ENCODE data around the gene UGGT1.

Gene UGGT1

DNA sequence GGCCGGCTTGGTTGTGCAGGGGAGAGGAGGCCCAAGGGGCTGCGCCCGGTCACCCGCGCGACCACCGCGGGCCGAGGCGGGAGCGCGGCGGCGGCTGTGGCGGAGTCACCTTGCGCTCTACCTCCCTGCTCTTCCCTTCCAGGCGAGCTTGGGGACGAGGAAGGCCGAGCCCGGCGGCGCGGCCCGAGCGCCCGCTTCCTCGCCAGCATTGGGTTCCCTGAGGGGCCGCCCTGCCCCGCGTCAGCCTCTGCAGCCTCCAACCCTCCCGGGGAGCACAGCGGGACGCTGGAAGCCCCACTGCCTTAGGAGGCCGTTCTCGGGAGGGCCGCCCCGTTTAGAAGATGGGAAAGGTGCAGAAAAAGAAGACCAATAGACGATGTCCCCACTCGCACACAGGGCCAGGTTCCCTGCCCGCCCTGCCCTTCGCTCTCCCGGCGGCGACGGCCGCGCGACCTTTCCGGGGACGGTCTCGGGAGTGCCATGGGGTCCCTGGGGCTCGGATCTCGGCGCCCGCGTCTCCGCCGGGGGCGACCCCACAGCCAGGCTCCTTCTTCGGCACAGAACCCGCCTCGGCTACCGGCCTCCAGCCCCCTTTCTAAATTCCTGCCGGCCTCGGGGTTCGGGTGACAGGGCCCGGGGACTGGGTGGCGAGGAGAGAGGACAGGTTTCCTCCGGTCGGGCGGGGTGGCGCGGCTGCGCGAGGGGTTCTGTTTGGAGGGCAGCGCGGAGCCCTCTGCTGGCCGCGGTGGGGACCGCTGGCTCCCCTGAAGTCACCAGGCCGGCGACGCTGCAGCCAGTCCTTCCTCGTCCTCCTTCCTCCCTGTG, 142.2 kb downstream of the UGGT1 start:
- peak in 1 of 2 experiments; percentile 45 for DNase-seq

DNA sequence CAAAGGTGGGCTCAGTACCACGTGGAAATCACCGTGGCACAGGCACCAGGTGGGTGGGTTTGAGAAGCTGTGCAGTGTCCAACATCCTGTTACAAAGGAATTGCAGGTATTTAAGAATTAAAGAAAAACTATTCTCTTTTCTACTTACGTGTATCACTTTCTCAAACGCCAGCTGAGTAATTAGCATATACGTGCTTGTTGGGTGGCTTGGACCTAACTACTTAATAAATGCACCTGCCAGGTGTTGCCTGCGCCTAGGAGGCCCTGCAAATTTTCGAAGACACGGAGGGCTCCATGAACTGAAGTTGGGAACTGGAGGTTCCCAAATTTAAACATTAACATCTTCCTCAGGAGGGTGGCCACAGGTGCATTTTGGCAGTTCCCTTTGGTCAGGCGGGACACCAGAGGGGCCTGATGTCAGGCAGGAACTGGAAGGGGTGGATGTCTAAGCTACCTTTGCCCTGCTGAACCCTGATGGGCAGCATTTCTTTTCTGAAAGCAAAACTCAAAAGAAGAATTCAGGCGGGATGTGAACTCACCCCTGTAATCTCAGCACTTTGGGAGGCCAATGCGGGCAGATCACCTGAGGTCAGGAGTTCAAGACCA, 142.9 kb downstream of the UGGT1 start:
- DNase-seq: no peak

DNA sequence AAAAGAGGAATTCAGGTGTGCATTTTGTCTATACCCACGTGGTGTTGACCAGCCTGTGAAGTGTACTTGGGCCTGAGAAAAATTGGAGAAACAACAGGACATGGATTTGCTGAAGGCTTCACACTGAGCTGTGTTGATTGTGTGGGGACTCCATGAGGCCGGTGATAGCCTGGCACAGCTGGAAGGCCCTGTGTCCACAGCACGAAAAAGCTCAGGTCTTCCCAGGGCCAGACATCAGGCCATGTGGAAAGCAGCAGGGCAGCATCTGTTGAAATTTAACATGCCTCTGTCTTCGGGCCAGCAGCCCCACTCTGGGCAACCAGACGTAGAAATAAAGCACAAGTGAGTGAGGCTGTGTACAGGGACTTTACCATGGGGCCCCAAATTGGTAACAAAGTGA, 143.6 kb downstream of the UGGT1 start:
- DNase-seq: no peak

DNA sequence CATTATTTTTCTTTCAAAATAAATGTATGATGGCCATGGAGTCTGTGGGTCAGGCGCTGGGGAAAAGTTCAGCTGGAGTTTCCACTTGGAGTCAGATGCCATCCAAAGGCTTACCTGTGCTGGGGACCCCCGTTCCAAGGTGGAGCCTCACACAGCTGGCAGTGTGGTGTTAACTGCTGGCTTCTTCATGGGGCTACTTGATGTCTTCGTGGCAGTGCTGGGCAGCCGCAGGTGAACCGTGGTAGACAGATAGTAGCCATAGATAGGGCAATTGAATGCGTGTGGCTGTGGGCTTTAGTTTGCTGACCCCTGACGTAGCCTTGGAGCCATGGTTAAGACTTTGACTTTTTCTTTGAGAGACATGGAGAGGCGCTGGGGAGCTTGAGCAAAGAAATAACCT, 144.6 kb downstream of the UGGT1 start:
- DNase-seq: no peak

DNA sequence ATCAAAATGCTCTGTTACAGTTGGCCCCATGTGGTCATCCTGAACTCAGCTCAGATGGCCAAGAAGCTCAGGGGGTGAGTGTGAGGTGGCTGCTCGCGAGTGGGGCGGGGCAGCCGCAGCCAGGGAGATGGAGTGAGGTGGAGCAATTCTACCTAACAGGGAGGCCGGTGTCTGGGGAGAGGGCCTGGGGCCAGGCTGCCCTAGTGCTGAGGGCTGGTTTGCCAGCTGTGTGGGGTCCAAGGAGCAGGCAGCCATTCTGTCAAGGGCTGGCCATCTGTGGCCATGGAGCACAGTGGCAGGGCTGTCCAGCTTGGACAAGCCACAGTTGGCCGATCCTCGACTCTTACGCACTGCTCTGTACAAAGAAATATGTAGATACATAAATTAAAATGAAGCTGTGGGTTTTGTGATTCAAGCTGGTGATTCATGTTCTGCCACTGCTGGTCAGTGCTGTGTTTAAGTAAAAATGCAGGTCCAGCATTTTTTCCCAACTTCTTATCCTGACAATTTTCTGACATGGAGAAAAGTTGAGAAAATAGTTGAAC, 145.6 kb downstream of the UGGT1 start:
- DNase-seq: no peak

DNA sequence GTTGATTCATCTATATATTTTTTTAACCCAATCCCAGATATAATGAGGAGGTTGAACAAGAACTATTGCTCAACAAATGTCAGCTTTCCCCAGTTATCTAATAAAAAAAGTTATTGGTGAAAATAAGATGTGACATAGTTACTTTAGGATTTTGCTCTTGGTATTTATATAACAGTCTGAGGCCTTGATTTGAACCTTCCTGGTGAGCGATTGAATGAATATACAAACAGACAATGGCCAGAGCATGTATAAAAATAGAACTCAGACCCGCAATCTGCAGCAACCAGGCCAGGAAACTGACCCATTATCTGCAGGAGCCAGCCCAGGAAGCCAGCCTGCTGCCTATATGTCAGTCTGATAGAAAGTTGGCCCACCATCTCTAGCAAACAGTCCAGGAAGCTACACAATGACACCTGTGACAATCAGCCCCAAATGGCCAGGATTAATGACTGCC, 146.1 kb downstream of the UGGT1 start:
- no peak for DNase-seq

DNA sequence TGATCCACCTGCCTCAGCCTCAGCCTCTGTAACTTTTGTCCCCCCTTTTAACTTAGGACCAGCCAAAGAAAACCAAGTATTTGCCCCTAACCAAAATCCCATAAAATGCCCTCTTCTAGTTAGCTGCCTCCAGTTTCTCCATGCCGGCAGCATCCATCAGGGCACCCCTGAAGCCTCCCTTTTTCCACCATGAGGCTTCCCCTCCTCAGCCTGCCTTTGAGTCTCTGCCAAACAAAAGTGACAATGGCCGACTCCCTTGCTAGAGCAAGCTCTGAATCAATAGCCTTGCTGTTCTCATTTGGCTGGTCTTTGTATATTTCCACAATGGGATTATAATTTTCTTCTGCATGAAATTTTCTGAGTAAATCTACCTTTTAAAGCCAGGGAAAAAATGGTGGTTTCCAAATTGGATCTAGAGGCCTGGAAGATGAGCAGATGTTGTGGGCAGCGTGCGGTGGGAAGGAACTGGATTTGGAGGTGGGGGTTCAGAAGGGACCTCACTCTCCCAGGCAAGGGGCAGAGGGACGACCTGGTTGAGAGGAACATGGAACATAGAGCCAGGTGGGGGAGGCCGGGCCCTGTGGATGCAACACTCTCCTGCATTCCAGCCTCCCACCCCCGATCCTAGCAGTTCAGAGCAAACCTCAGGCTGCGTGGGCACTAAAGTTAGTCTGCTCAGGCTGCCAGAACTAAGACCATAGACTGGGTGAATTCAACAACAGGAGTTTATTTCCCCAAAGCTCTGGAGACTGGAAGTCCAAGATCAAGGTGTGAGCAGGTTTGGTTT, 147.1 kb downstream of the UGGT1 start:
- no peak for DNase-seq

DNA sequence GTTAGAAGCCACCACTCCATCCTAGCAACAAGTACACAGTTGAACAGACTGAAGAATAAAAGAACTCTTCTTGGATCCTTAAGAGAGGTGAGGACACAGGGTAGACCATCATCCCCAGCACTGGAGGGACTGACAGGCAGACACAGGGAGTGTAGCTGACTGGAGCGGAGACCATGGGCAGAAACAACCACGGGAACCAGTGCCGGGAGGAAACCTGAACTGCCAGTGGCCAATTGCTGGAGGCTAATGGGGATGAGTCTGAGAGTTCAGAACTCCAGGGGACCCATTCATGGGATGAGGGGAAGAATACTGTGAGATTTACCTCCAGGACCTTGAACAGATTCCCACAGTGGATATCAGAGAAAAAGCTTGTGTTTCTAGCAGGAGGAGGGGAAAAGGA, 150.9 kb downstream of the UGGT1 start:
- no peak for DNase-seq

Measured in NCI-H187 (cell line).